IPS-15b (cell line): ENCODE results near the gene PCDHGB6.
"Not testable (repeated sequence)": the region's sequence is repeated elsewhere in the genome, so short reads cannot be mapped to it uniquely, and the experiment has no call there.

Source experiments
- H3K27me3 ChIP-seq: one replicate; pipeline ENCODE4 v1.6.1; 2013; ENCODE audit warnings: low read length; ENCODE audit not compliant: control insufficient read depth, insufficient read depth
- H3K36me3 ChIP-seq: one replicate; pipeline ENCODE4 v1.6.1; 2013; ENCODE audit warnings: low read length; ENCODE audit not compliant: control insufficient read depth, insufficient read depth
- H3K4me1 ChIP-seq: one replicate; pipeline ENCODE4 v1.6.1; 2013; ENCODE audit warnings: mild to moderate bottlenecking, low read length; ENCODE audit not compliant: control insufficient read depth, insufficient read depth
- H3K4me3 ChIP-seq: one replicate; pipeline ENCODE4 v1.5.1; 2013; ENCODE audit warnings: low read depth, low read length
- H3K9ac ChIP-seq: one replicate; pipeline ENCODE4 v1.6.1; 2013; ENCODE audit warnings: low read depth, mild to moderate bottlenecking, low read length
- H3K9me3 ChIP-seq: one replicate; pipeline ENCODE4 v1.6.1; 2013; ENCODE audit warnings: mild to moderate bottlenecking, low read length; ENCODE audit not compliant: control insufficient read depth, insufficient read depth

The PCDHGB6 gene

GRCh38 chr5:141432308-141432707 is 24.5 kb downstream of the PCDHGB6 start:
- peaks cover 15% of the 10 kb centered on the region for H3K9me3 ChIP-seq

GRCh38 chr5:141432726-141433125 is 24.9 kb downstream of the PCDHGB6 start:
- not testable (repeated sequence) for H3K27me3 ChIP-seq, H3K4me1 ChIP-seq, H3K36me3 ChIP-seq, H3K9ac ChIP-seq, H3K4me3 ChIP-seq
- peaks cover 15% of the 10 kb centered on the region for H3K9me3 ChIP-seq

More at GRCh38 chr5:141432308-141432707, 24.5 kb downstream of the PCDHGB6 start:
- not testable (repeated sequence) for H3K4me1 ChIP-seq, H3K36me3 ChIP-seq, H3K4me3 ChIP-seq, H3K27me3 ChIP-seq, H3K9ac ChIP-seq

GRCh38 chr5:141434006-141434405 is 26.2 kb downstream of the PCDHGB6 start:
- H3K36me3 ChIP-seq, result no peaks in the 10 kb centered on the region
- H3K4me1 ChIP-seq, result no peaks in the 10 kb centered on the region
- no peak overlapping the region for H3K9ac ChIP-seq
- H3K27me3 ChIP-seq, result no peaks in the 10 kb centered on the region
- peaks cover 15% of the 10 kb centered on the region for H3K9me3 ChIP-seq
- no peak overlapping the region for H3K4me3 ChIP-seq

- Histone ChIP-seq H3K9me3 (peaks cover 4% of the 10 kb centered on the region), H3K9ac (no peak overlapping the region), H3K4me1 (no peaks in the 10 kb centered on the region), H3K27me3 (no peaks in the 10 kb centered on the region), H3K36me3 (no peaks in the 10 kb centered on the region), H3K4me3 (no peak overlapping the region)
Observed at GRCh38 chr5:141437221-141437620, 29.4 kb downstream of the PCDHGB6 start.

GRCh38 chr5:141439411-141440141 is 31.8 kb downstream of the PCDHGB6 start:
- peaks cover under 1% of the 10 kb centered on the region for H3K9me3 ChIP-seq
- no peaks in the 10 kb centered on the region for H3K4me1 ChIP-seq
- no peaks in the 10 kb centered on the region for H3K27me3 ChIP-seq
- H3K36me3 ChIP-seq, result no peaks in the 10 kb centered on the region
- H3K4me3 ChIP-seq, result no peak overlapping the region
- H3K9ac ChIP-seq, result no peak overlapping the region

- no peak overlapping the region for H3K9ac ChIP-seq
- no peaks in the 10 kb centered on the region for H3K9me3 ChIP-seq
- H3K4me3 ChIP-seq, result no peak overlapping the region
- H3K4me1 ChIP-seq, result no peaks in the 10 kb centered on the region
- H3K27me3 ChIP-seq, result no peaks in the 10 kb centered on the region
- no peaks in the 10 kb centered on the region for H3K36me3 ChIP-seq
Observed at GRCh38 chr5:141440341-141440740, 32.5 kb downstream of the PCDHGB6 start.

- Histone ChIP-seq H3K9ac (no peak overlapping the region), H3K4me3 (no peak overlapping the region), H3K36me3 (no peaks in the 10 kb centered on the region), H3K9me3 (no peaks in the 10 kb centered on the region), H3K4me1 (no peaks in the 10 kb centered on the region), H3K27me3 (no peaks in the 10 kb centered on the region)
Observed at GRCh38 chr5:141441571-141442170, 33.9 kb downstream of the PCDHGB6 start.
